ENCODE data around the gene GDA.

- TF ChIP-seq CTCF (IDR thresholded peaks at IDR 0.05 in 2 of 3, conservative IDR thresholded peaks at IDR 0.05 in 1 of 3; ENCODE audit: borderline replicate concordance in 1 of 3, insufficient read depth in 1 of 3, low read depth in 2 of 3, low read length in 2 of 3) (no peak), ZFX (IDR thresholded peaks at IDR 0.05) (no peak), RAD21 (IDR thresholded peaks at IDR 0.05; ENCODE audit: low read depth) (no peak), EZH2 (IDR thresholded peaks at IDR 0.05) (no peak), POLR2AphosphoS5 (IDR thresholded peaks at IDR 0.05; ENCODE audit: low read depth, low read length) (no peak)
Measured at GRCh38 chr9:72274441-72274840, 125.2 kb downstream of the GDA start.
